Tibial artery (tissue), 4 donors: Measurements from ENCODE around the gene APOC4.

ENCODE experiments used
- DNase-seq, 2 donors: peaks; one replicate each; pipeline ENCODE4 v3.0.0-alpha.2; 2019
- H3K27ac ChIP-seq, 2 donors: fragments of 200-600 bp; sonication (generic) in 1 of 2; 1 replicate in 1 of 2; 2 replicates in 1 of 2; pipeline ENCODE4 v1.5.1; 2018 to 2019; ENCODE audit warnings: mild to moderate bottlenecking in 1 of 2
- H3K27me3 ChIP-seq, 2 donors: fragments of 200-600 bp; sonication (generic) in 1 of 2; one replicate each; pipeline versions ENCODE4 v1.5.1 to v1.6.0; 2016 to 2019
- H3K36me3 ChIP-seq, 3 donors: fragments of 200-600 bp; sonication (generic) in 2 of 3; one replicate each; pipeline ENCODE4 v1.5.1; 2016 to 2019; ENCODE audit warnings: mild to moderate bottlenecking in 2 of 3
- H3K4me1 ChIP-seq, 4 donors: fragments of 200-600 bp; sonication (generic) in 2 of 4; 1 replicate in 3 of 4; 2 replicates in 1 of 4; pipeline ENCODE4 v1.5.1; 2016 to 2019
- H3K4me3 ChIP-seq, 2 donors: fragments of 200-600 bp; sonication (generic) in 1 of 2; 1 replicate in 1 of 2; 2 replicates in 1 of 2; pipeline ENCODE4 v1.5.1; 2018 to 2019; ENCODE audit warnings: mild to moderate bottlenecking in 2 of 2
- H3K9me3 ChIP-seq, 3 donors: fragments of 200-600 bp; sonication (generic) in 1 of 3; one replicate each; pipeline ENCODE4 v1.5.1; 2016 to 2019
- CTCF ChIP-seq, 2 experiments: fragments of 200-600 bp in 1 of 2; fragments of 450-650 bp in 1 of 2; IDR thresholded peaks; one replicate each; pipeline ENCODE4 v1.5.1; 2017 to 2019; ENCODE audit warnings: antibody characterized with exemption in 2 of 2, mild to moderate bottlenecking in 1 of 2, moderate library complexity in 1 of 2
- intact Hi-C: fragments of 100-400 bp; cut with DNase I; formaldehyde crosslinking; loops from one replicate; pipeline ENCODE4 v1.15.0; 2023; ENCODE audit warnings: low total_unique reads

APOC4 gene

DNA sequence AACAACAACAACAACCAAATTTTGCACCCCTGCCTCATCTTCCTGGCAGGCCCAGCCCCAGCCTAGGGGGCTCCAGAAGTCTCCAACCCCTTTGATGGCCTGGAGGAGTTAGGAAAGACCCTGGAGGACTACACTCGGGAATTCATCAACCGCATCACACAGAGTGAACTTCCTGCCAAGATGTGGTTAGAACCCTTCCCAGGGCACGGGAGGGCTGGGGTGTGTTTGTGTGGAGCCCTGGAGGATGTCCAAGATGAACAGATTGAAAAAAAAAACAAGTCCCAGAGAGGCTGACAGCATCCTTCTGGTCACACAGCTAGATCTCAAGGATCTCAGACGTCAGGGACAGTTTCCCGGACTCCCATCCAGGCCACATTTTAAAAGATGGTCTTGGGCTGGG is 14.3 kb upstream of the APOC4 start:
- TF ChIP-seq CTCF (IDR thresholded peaks at IDR 0.05), result no peak
- Histone ChIP-seq H3K4me1 (peaks cover 0 to 10% (median 4%) of the 10 kb centered on the region in 4 donors), H3K4me3 (no peak overlapping the region), H3K27ac (no peak overlapping the region), H3K27me3 (peaks cover 0 to 23% of the 10 kb centered on the region in 2 donors), H3K36me3 (no peaks in the 10 kb centered on the region), H3K9me3 (no peaks in the 10 kb centered on the region)
- DNase-seq, result no peak
- intact Hi-C loops, result no loop called here

- no peak for TF ChIP-seq CTCF (IDR thresholded peaks at IDR 0.05)
- intact Hi-C loops, result no loop called here
- H3K4me3 ChIP-seq, result no peak overlapping the region
- H3K36me3 ChIP-seq, result no peaks in the 10 kb centered on the region
- no peaks in the 10 kb centered on the region for H3K9me3 ChIP-seq
- peaks cover 0 to 20% of the 10 kb centered on the region in 2 donors for H3K27me3 ChIP-seq
- no peak for DNase-seq
- H3K27ac ChIP-seq, result no peak overlapping the region
- H3K4me1 ChIP-seq, result peaks cover 0 to 10% (median 4%) of the 10 kb centered on the region in 4 donors
These were observed 11.9 kb upstream of the APOC4 start for GRCh38 chr19:44930088-44930487.

DNA sequence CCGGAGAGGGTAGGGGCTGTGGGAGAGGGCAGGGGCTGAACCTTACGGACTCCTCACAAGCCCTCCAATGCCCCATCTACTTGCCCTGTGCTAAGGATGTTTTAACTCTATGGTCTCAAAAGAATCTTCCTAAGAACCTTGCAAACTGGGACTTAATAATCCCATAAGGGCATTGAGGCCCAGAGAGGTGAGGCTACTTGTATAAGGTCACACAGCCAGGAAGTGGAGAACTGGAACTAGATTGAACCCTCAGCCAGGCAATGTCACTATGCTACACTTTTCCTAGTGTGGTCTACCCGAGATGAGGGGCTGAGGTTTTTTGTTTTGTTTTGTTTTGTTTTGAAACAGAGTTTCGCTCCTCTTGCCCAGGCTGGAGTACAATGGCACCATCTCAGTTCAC is 10.5 kb upstream of the APOC4 start:
- TF ChIP-seq CTCF (IDR thresholded peaks at IDR 0.05), result no peak
- Histone ChIP-seq H3K36me3 (no peaks in the 10 kb centered on the region), H3K4me1 (peaks cover 0 to 9% (median 4%) of the 10 kb centered on the region in 4 donors), H3K27me3 (peaks cover 0 to 7% of the 10 kb centered on the region in 2 donors), H3K4me3 (no peak overlapping the region), H3K27ac (no peak overlapping the region), H3K9me3 (no peaks in the 10 kb centered on the region)
- intact Hi-C loops, result no loop called here
- no peak for DNase-seq

DNA sequence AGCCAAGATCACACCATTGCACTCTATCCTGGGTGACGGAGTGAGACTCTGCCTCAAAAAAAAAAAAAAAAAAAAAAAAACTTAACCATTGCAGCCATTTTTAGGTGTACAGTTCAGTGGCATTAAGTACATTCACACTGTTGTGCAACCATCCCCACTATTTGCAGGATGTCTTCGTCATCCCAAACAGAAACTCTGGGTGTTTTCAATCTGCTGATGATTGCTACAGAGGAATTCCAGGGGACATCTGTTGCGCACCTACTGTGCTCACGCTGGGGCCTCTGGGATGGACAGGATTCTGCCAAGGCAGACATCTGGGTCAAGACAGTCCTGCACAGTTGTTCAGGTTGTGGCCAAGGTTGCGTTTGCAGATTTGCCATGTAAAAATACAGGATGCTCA is 2.4 kb upstream of the APOC4 start:
- Histone ChIP-seq H3K4me3 (no peak overlapping the region), H3K36me3 (no peaks in the 10 kb centered on the region), H3K9me3 (no peaks in the 10 kb centered on the region), H3K4me1 (no peaks in the 10 kb centered on the region), H3K27me3 (no peaks in the 10 kb centered on the region), H3K27ac (no peak overlapping the region)
- intact Hi-C loops, result no loop called here
- no peak for TF ChIP-seq CTCF (IDR thresholded peaks at IDR 0.05)
- no peak for DNase-seq

GRCh38 chr19:44943801-44944249 is 1.8 kb downstream of the APOC4 start:
- no peak for TF ChIP-seq CTCF (IDR thresholded peaks at IDR 0.05)
- Histone ChIP-seq H3K4me1 (no peaks in the 10 kb centered on the region), H3K27ac (no peak overlapping the region), H3K27me3 (no peaks in the 10 kb centered on the region), H3K4me3 (no peak overlapping the region), H3K36me3 (no peaks in the 10 kb centered on the region), H3K9me3 (no peaks in the 10 kb centered on the region)
- DNase-seq, result peak; percentile 65 to 76
- intact Hi-C loops, result no loop called here

DNA sequence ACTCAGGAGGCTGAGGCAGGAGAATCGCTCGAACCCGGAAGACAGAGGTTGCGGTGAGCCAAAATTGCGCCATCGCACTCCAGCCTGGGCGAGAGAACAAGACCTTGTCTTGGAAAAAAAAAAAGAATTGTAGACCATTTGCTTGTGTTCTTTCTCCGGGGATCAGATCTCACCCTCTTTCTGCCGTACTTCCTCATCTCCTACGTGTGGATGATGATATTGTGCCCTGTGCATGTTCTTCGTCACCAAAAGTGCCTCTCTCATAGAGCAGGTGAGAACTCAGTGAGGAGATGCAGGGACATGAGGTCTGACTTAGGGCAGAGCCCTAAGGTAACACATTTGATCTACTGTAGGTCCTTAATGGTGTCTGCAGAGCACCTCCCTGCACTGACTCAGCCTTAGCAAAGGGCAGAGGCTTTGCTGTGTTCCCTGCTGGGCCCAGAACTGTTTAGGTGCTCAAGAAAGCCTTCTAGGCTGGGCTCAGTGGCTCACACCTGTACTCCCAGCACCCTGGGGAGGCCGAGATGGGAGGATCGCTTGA is 5.1 kb downstream of the APOC4 start:
- Histone ChIP-seq H3K4me1 (peaks cover 0 to 14% (median 9%) of the 10 kb centered on the region in 4 donors), H3K27me3 (no peaks in the 10 kb centered on the region), H3K4me3 (no peak overlapping the region), H3K9me3 (no peaks in the 10 kb centered on the region), H3K36me3 (peaks cover 0 to 14% (median 10%) of the 10 kb centered on the region in 3 donors), H3K27ac (no peak overlapping the region)
- no peak for DNase-seq
- intact Hi-C loops, result no loop called here
- no peak for TF ChIP-seq CTCF (IDR thresholded peaks at IDR 0.05)
